ENCODE results near the gene UQCR11.

Gene UQCR11

GRCh38 chr19:1585243-1585580, 20.1 kb downstream of the UQCR11 start:
- DNase-seq, result no peak

DNA sequence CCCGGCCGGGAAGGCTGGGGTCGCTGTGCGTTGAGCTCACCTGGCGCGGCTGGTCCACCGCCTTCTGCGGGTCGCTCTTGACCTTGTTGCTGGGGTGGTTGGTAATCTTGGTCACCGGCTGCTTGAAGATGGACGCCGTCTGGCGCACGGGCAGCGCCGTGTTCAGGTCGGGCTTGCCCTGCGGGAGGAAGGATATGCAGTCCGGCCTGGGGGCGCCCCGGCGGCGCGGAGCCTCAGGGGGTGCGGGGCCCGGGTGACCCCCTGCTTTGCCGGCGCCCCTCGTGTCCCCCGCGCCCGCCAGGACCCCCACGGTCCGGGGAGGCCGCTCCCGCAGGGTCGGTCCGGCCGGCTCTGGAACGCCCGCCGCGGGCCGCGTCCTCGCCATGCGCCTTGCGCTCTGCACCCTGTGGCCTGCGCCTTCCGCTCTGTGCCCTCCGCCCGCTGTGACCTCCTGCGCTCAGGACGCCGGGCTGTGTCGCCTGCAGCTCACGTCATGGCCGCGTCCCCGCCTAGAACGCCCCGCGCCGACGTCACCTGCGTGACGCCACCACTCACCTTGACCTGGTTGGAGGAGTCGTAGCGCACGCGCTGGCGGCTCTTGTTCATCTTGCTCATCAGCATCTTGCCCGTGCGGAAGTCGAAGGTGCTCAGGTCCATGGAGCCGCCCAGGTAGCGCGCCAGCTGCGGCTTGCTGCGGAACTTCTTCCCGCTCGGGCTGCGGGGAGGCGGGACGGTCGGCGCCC, 20.6 kb downstream of the UQCR11 start:
- no peak for DNase-seq

DNA sequence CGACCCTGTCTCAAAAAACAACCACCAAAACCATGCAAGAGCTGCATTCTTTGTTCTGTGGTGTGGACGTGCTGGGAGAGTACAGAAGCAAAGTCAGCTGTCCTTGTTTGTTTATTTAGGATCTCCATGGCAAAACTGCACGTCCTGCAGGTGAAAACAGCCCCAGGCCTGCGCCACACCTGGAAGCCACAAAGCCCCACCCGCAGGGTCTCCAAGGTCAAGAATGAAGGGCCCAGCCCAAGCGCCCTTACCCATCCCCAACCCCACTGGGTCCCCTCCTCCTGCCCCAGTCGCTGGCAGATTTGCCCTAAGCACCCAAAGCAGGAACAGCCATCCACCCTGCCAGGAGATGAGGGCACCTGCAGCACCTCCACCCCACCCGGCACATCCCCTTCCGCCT, 23.1 kb downstream of the UQCR11 start:
- no peak for DNase-seq

GRCh38 chr19:1580957-1581356, 24.3 kb downstream of the UQCR11 start:
- DNase-seq, result no peak

DNA sequence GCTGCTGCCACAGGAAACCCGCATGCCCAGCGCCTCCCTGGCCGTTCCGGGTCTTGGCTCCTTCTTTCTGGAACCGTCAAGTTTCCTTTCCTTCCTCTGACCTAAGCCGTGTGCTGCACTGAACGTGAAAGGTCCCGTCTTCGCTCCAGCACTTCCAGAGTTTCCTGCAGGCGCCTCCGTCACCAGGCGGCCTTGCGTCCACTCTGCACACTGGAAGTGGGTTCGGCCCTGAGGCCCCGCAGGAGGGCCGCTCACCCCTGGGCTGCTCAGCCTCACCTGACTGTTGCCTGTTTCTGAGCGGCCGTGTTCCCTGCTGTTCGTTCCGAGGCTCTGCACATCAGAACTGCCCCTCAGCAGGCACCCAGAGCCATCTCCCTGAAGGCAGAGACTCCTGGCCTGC, 24.9 kb downstream of the UQCR11 start:
- DNase-seq, result no peak

DNA sequence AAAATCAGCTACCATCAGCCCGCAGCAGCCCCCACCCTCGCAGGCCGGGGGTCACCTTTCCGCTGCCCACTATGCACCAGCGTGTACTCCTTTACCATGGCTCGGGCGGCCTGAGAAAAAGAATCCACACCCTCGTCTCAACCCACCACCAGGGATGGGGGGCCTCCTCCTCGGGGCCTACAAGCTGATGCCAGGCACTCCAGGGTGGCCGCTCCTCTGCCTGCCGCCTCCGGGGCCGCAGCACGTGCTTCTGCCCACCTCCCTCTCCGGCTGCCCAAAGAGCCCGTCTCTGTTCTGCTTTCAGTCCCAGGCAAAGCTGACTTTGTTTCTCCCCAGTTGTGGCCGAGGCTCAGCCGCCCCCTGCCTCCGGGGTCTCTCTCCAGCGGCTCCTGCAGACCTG, 26.0 kb downstream of the UQCR11 start:
- no peak for DNase-seq

DNA sequence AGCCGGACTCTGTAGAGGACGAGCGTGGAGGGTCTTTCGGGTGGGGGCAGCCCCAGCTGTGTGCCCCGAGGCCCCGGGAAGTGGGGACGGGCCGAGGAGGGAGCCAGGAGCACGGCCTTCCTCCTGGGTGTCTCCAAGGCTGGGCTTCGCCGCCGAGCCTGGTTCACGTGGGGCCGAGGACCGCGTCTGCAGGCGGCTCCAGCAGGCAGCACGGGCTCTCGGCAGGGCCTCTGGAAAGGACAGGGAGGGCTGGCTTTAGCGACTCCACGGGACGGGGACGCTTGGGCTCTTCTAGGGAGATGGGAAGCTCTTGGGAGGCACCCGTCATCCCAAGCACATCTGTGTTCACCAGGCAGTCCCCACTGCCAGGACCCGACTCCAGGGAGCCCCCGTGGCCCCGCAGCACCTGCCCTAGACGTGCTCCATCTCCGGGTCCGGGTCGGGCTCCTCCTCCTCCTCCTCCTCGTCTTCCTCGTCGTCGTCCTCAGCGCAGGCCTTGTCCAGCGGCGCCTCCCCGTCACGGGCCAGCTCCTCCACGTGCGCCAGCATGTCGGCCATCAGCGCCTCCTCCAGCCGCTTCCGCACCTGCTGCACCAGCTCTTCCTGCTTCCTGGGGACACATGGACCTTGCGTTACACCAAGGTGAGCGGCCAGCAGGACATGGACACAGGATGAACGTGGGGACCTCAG, 27.2 kb downstream of the UQCR11 start:
- DNase-seq, result no peak

DNA sequence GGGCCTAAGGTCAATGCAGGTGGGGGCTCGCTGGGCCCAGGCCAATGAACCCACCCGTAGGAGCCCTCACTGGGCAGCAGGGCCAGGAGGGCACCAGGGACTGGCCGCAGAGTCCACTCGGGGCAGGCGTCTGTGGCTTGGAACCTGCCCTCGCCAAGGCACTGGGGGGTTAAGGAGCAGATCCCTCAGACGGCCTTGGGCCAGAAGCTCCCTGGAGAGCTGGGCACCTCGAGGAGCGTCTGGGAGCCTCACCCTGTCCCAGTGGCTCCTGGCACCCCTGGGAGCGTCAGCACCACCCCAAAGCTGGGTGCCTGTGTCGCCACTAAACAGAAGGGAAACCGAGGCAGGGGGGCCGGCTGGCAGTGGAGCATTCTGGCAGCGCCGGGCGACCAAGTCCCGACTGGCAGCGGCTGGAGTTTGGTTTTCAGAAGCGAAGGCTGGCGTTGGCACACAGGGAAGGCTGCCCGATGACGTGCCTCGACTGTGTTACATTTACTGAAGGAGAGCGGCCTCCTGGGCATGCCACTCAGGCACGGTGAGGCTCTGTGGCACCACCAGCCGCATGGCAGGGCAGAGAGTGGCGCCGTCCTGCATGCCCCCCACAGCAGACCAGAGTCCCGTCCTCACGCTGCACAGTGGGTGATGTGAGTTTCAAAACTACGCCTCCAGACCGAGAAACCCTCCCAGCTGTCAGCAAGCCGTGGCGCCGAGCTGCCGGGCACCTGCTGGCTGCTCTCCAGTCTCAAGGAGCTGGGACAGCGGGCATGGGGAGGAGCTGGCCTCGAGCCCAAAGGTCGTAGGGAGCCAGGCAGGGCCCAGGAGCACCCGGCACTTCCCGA, 28.0 kb downstream of the UQCR11 start:
- no peak for DNase-seq

- no peak for DNase-seq
These were observed 28.8 kb downstream of the UQCR11 start for GRCh38 chr19:1576242-1577089.

DNA sequence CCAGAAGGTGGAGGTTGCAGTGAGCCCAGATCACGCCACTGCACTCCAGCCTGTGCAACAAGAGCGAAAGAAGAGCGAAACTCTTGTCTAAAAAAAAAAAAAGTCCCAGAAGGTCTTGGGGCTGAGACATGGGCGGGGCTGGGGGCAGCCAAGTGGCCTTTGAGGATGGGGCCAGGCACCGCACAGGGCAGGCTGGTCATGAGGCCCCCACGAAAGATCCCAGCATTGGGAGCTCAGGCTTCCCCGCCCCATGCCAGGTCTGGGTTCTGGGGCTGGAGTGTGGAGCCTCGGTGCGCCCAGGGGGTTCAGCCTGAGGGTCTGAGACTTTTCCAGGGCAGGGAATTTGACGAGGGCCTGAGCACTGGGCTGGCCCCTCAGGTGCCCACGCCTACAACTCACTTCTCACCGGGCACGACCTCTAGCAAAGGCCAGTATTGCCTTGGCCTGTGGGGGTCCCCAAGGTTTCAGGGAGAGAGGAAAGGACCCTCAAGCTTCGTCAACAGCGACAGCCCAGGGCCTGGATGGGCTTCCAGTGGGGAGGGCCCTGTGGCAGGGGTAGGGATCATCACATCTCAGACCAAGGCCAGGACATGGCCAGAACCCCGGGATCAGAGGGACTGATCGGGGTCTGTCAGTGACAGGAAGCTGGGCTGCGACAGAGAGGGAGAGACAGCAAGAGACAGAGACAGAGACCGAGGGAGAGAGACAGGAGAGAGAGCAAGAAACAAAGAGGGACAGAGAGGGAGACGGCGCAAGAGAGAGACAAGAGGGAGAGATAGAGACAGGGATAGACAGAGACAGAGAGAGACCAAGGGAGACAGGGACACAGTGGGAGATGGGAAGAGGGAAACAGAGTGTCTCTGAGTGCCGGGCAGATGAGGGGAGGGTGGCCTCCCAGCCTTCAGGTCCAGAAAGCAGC, 29.7 kb downstream of the UQCR11 start:
- no peak for DNase-seq

- no peak for DNase-seq
These were observed 30.7 kb downstream of the UQCR11 start for GRCh38 chr19:1574354-1575136.

- no peak for DNase-seq
These were observed 32.5 kb downstream of the UQCR11 start for GRCh38 chr19:1572795-1573194.

DNA sequence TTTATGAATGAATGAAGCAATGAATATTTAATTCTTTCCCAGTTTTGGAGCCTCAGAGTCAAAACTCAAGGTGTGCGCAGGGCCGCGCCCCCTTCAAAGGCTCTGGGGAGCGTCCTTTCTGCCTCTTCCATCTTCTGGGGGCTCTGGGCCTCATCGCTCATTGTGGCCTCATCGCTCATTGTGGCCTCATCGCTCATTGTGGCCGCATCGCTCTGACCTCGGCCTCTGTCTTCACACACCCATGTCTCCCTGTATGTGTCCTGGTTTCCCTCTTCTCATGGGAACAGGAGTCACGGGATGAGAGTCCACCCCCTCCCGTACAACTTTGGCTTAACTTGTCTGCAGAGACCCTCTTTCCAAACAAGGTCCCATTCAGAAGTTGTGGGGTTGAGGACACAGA, 33.9 kb downstream of the UQCR11 start:
- no peak for DNase-seq

DNA sequence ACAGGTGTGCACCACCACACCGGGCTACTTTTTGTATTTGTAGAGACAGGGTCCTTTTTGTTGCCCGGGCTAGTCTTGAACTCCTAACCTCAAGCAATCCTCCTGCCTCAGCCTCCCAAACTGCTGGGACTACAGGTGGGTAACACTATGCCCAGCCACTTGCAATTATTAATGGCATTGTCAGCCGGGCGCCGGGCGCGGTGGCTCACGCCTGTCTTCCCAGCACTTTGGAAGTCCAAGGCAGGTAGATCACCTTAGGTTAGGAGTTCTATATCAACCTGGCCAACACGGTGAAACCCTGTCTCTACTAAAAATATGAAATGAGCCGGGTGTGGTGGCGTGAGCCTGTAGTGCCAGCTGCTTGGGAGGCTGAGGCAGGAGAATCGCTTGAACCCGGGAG, 34.4 kb downstream of the UQCR11 start:
- no peak for DNase-seq

DNA sequence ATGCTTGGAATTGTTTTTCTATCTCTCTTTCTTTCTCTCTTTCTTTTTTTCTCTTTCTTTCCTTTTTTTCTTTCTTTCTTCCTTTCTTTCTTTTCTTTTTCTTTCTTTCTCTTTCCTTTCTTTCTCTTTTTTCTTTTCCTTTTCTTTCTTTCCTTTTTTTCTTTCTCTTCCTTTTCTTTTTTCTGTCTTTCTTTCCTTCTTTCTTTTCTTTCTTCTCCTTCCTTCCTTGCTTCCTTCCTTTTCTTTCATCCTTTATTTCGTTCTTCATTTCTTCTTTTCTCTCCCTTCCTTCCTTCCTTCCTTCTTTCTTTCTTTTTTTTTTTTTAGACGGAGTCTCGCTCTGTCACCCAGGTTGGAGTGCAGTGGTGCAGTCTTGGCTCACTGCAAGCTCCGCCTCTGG, 35.3 kb downstream of the UQCR11 start:
- DNase-seq, result no peak

DNA sequence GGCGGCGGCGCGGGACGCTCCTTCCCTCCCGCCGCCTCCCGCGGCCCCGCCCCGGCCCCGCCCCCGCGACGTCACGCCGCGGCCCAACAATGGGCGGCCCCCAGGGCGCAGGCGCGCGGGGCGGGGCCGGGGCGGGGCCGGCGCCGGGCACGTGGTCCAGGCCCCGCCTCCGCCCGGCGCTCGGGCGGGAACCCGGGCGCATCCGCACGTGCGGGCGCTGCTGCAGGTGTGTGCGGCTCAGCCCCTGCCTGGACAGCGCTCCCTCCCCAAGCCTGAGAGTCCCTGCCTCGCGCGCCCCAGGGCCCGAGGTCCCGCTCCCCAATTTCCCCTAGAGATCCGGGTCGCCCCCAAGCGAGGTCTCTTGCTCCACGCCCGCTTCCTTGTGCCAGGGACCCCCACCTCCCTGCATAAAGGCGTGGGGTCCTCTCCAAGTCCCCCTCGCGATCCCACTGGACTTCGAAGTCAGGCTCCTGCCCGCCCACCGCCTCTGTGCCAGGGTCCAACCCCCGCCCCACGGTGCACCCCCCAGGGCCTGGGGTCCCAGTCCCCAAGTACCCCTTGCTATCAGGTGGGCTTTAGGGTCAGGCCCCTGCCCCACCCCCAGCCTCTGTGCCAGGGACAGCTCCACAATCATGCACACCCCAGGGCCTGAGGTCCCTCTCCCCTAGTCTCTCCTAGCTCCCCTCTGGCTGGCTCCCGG, 36.8 kb downstream of the UQCR11 start, which contains the start of gene MEX3D:
Gene MEX3D (minus strand): TSS at position 6 of the 700 bp plus-strand sequence. CDS start 267 bp downstream, outside the sequence.
- peak; percentile 82 for DNase-seq

- no peak for DNase-seq
These were observed 37.4 kb downstream of the UQCR11 start for GRCh38 chr19:1567848-1568227.

DNA sequence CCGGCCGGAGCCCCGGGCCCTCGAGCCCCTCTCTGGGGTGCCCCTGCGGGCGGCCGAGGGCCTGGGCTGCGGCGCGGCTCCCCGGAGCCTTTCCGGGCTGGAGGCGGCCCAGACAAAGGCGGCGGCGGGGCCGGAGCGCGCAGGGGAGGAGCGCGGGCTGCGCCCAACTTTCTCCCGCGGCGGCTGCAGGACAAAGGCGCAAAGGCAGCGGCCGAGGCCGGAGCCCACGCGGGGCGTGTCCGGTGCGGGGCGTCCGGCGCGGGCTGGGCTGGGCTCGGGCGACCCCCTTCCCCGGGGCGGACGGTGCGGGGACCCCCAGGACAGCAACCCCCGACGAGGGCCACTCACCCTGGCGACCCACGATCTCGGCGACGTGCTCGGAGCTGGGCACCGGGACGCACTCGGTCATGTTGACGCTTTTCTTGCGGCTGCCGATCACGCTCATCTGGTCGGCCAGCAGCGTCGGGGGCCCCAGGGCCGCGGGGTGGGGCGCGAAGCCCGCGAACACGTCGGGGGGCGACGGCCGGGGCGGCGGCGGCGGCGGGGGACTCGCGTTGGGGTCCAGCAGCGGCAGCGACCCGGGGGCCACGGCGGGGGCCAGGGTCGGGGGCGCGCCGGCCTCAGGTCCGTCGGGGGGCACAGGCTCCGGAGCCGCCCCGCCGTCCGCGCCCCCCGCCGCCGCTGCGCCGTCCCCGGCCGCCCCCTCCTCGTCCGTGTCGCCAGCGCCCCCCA, 38.0 kb downstream of the UQCR11 start:
- no peak for DNase-seq

- DNase-seq, result no peak
These were observed 38.7 kb downstream of the UQCR11 start for GRCh38 chr19:1566392-1567115.
